ENCODE measurements around the gene PRKG2.
"Not testable (repeated sequence)": the region's sequence is repeated elsewhere in the genome, so short reads cannot be mapped to it uniquely, and the experiment has no call there.

The PRKG2 gene

DNA sequence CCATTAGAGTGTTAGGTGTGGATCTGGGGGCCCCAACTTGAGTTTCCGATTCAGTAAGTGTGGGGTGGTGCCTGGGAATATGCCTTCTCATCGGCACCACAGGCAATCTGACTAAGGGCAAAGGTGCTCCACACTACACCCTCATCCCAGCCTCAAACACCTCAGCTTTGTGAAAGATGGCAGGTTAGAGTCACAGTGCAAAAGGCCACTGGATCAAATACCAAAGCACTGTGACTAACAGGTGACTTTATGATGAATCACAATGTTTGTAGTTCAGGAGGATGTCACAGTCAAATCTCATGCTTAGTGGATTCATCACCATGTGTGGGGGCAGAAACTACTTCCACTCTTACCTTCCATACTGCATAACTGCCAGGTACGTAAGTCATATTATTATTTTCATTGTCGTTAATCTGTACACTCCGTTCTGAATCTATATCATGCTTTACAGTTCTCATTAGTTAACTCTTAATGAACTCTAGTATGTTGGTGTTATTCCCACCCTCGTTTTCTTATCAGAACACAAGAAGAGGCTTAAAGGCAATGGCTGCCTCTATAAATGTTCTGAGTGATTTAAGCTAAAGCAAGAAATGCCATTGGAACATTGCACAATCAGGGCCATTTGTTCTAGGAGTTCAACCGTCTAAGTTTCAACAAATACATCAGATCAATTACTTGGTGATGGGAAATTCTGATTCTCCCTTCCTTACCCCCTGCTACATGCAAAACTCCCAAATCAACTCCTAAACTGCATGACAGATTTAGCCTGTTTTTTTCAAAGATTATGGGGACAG, 50.2 kb downstream of the PRKG2 start:
- H3K36me3 ChIP-seq (ENCODE audit: insufficient read depth, low read length), result no peaks in the 10 kb centered on the region
- no peaks in the 10 kb centered on the region for H3K4me1 ChIP-seq (ENCODE audit: insufficient read depth, low read length)
- H2AFZ ChIP-seq (ENCODE audit: low read depth, low read length), result no peak overlapping the region
- no peaks in the 10 kb centered on the region for H3K27me3 ChIP-seq (ENCODE audit: insufficient read depth, low read length)
- no peak overlapping the region for H3K4me3 ChIP-seq (ENCODE audit: low read length)
- no peaks in the 10 kb centered on the region for H3K9me3 ChIP-seq (ENCODE audit: low read length)

DNA sequence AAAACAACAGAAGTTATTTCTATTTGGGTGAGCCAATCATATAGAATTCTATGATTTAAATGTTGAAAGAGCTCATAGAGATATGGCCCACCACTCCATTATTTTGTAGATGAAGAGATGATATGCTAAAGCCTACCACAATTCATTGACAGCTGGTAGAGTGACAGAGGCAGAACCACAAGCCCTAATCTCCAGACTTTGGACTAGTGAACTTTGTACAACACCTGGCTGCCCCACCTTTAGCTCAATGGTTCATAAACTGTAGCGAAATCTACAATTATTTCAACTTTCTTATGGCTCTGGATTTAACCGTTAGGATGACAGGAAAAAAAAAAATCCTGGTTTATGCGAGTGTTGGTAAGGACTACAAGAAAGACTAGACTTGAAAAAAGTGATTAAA, 50.9 kb downstream of the PRKG2 start:
- no peaks in the 10 kb centered on the region for H3K4me1 ChIP-seq (ENCODE audit: insufficient read depth, low read length)
- H2AFZ ChIP-seq (ENCODE audit: low read depth, low read length), result no peak overlapping the region
- no peaks in the 10 kb centered on the region for H3K36me3 ChIP-seq (ENCODE audit: insufficient read depth, low read length)
- H3K27me3 ChIP-seq (ENCODE audit: insufficient read depth, low read length), result no peaks in the 10 kb centered on the region
- no peak overlapping the region for H3K4me3 ChIP-seq (ENCODE audit: low read length)
- no peaks in the 10 kb centered on the region for H3K9me3 ChIP-seq (ENCODE audit: low read length)

DNA sequence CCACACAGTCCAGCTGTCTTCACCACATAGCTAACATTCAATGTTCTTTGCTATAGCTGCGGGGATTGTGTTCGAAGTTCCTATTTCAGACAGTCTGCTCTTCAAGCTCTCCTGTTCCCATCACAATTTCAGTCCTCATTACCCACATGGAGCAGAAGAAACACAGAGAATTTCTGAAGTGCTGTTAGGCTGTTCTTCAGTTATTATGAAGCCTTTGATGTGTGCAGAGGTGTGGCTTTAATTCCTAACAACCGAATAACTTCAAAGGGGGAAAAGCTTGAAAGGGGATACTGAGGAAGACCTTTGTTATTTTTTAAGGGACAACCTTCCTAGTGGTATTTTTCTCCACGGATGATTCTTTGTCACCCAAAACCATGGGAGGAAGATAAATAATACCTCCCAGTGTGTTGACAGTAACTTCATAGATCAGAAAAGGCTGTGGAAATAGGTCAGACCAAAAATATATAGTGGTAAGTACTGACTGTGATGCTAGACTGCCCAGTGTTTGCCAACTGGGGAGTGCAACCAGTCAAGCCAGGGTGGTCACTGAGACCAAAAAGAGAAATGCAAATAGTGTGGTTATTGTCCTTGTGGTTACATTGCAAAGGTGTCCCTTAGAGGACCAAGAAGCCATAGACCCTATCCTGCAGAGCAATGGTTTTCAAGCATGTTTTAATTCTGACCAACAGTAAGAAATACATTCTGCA, 52.1 kb downstream of the PRKG2 start:
- H2AFZ ChIP-seq (ENCODE audit: low read depth, low read length), result no peak overlapping the region
- no peaks in the 10 kb centered on the region for H3K4me1 ChIP-seq (ENCODE audit: insufficient read depth, low read length)
- H3K9me3 ChIP-seq (ENCODE audit: low read length), result no peaks in the 10 kb centered on the region
- no peaks in the 10 kb centered on the region for H3K27me3 ChIP-seq (ENCODE audit: insufficient read depth, low read length)
- H3K36me3 ChIP-seq (ENCODE audit: insufficient read depth, low read length), result no peaks in the 10 kb centered on the region
- H3K4me3 ChIP-seq (ENCODE audit: low read length), result no peak overlapping the region

DNA sequence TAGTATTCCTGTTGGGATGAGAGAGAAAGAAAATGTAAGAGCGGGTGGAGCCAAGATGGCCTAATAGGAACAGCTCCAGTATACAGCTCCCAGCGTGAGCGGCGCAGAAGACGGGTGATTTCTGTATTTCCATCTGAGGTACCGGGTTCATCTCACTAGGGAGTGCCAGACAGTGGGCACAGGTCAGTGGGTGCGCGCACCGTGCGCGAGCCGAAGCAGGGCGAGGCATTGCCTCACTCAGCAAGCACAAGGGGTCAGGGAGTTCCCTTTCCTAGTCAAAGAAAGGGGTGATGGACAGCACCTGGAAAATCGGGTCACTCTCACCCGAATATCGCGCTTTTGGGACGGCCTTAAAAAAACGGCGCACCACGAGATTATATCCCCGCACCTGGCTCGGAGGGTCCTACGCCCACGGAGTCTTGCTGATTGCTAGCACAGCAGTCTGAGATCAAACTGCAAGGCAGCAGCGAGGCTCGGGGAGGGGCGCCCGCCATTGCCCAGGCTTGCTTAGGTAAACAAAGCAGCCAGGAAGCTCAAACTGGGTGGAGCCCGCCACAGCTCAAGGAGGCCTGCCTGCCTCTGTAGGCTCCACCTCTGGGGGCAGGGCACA, 61.2 kb downstream of the PRKG2 start:
- not testable (repeated sequence) for H3K27me3 ChIP-seq (ENCODE audit: insufficient read depth, low read length); H3K4me1 ChIP-seq (ENCODE audit: insufficient read depth, low read length); H3K9me3 ChIP-seq (ENCODE audit: low read length); H2AFZ ChIP-seq (ENCODE audit: low read depth, low read length); H3K36me3 ChIP-seq (ENCODE audit: insufficient read depth, low read length)
- H3K4me3 ChIP-seq (ENCODE audit: low read length), result peak overlapping the region; percentile 37

DNA sequence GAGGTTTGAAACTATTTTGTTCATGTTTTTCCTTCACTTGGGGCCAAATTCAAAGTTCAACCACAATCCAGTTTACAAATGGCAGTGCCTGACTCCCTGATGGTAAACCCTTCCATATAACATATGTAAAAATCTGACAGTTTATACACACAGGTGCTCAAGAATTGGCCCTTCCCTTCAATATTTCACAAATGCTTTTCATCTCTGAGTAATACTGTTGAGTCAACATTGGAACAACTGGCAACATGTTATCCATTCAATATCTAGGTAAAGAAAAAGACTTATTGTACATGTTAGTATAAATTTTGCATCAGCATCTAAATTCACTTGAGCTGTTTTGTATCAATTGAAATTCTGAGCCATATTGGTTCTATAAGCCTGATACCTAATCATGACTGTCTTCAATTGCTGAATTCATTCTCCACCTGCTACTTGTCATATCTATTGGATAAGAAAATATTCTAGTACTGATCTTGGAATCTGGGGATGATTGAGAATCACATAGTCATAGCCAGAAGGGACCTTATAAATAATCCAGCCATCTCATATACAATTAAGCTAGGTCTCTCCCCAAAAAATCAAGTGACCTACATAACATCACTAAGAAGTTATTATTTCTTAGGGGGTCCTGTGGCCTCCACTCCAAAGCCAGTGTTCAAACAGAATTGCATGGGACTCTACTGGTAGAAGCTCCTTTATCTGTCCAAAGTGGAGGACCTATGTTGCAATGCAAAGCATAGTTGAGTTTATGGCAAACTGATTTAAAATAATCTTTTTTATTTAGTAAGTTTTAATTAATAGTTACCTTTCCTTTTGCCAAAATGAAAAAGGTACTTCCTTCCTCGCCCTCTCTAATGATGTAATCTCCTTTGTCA, 61.9 kb downstream of the PRKG2 start:
- Histone ChIP-seq H2AFZ (ENCODE audit: low read depth, low read length) (no peak overlapping the region), H3K36me3 (ENCODE audit: insufficient read depth, low read length) (no peaks in the 10 kb centered on the region), H3K4me1 (ENCODE audit: insufficient read depth, low read length) (no peaks in the 10 kb centered on the region), H3K4me3 (ENCODE audit: low read length) (peak overlapping the region; percentile 37), H3K9me3 (ENCODE audit: low read length) (no peaks in the 10 kb centered on the region), H3K27me3 (ENCODE audit: insufficient read depth, low read length) (no peaks in the 10 kb centered on the region)

DNA sequence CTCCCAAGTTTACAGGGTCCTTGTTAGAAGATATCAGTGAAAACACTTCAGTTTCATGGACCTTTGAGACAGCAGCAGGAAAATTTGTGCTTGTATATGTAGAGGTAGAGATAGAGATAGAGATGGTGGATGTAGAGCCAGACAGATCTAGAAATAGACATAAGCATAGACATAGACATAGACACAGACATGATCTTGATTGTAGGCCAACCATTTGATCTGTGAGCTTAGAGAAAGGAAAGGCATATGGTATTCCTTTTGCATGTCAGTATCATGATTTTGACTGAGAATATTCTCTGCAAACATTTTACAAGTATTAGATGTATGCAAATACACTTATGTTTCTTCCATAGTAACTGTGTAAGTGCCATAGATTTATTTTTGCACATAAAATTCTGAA, 65.0 kb downstream of the PRKG2 start:
- no peak overlapping the region for H2AFZ ChIP-seq (ENCODE audit: low read depth, low read length)
- no peaks in the 10 kb centered on the region for H3K36me3 ChIP-seq (ENCODE audit: insufficient read depth, low read length)
- no peak overlapping the region for H3K4me3 ChIP-seq (ENCODE audit: low read length)
- H3K4me1 ChIP-seq (ENCODE audit: insufficient read depth, low read length), result no peaks in the 10 kb centered on the region
- H3K27me3 ChIP-seq (ENCODE audit: insufficient read depth, low read length), result no peaks in the 10 kb centered on the region
- no peaks in the 10 kb centered on the region for H3K9me3 ChIP-seq (ENCODE audit: low read length)

DNA sequence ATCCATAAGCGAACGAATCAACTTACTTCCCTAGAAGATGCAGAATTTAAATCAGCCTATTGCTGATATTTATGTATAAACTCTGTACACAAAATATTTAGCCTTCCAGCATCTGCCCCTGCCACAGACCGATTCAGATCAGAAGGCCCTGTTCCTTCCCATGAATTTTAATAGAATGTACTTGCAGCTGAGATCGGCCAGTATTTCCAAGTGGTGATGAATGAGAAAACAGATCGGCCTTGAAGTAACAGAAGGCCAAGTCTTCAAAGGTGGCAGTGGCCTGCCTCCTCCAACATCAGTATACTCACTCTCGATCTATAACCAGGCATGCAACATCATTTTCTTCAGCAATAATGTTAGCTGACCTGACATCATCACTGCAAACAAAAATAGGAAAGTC, 66.4 kb downstream of the PRKG2 start:
- H2AFZ ChIP-seq (ENCODE audit: low read depth, low read length), result no peak overlapping the region
- no peaks in the 10 kb centered on the region for H3K27me3 ChIP-seq (ENCODE audit: insufficient read depth, low read length)
- H3K4me1 ChIP-seq (ENCODE audit: insufficient read depth, low read length), result no peaks in the 10 kb centered on the region
- H3K4me3 ChIP-seq (ENCODE audit: low read length), result no peak overlapping the region
- no peaks in the 10 kb centered on the region for H3K36me3 ChIP-seq (ENCODE audit: insufficient read depth, low read length)
- H3K9me3 ChIP-seq (ENCODE audit: low read length), result no peaks in the 10 kb centered on the region

DNA sequence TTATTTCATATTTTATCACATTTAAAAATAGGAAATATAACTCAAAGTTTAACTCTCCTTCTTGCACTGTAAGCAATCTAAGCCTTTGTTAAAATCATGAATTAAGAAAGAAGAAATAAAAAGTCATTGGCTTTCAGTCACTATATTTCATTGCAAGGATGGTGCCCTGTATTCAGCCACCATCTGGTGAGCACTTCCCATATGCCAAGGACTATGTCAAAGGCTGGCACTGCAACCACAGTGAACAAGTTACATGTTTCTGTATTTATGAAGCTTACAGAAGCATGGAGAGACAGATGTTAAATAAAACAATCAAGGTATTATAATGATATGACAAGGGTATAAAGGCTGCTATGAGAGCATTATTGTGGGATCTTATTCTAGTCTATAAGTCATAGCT, 68.6 kb downstream of the PRKG2 start:
- no peak overlapping the region for H3K4me3 ChIP-seq (ENCODE audit: low read length)
- H2AFZ ChIP-seq (ENCODE audit: low read depth, low read length), result no peak overlapping the region
- H3K4me1 ChIP-seq (ENCODE audit: insufficient read depth, low read length), result no peaks in the 10 kb centered on the region
- H3K9me3 ChIP-seq (ENCODE audit: low read length), result no peaks in the 10 kb centered on the region
- no peaks in the 10 kb centered on the region for H3K36me3 ChIP-seq (ENCODE audit: insufficient read depth, low read length)
- H3K27me3 ChIP-seq (ENCODE audit: insufficient read depth, low read length), result no peaks in the 10 kb centered on the region

DNA sequence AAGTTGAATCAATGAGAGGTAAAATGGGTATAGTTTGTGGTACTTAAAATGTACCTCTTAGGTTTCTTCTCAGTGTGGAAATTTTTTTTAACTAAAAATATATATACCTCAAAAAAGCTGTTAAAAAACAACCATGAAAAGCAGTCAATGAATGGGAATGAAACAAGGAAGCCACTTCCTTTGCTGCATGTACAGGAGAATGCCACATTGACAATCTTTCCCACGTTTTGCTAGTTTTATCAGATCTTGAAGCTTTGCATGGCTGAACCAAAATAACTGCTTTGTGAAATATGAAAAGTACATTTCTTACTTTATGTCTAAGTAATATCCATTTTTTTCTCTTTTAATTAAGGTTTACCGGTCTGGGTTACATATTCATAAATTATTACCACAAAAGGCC, 71.8 kb downstream of the PRKG2 start:
- Histone ChIP-seq H3K27me3 (ENCODE audit: insufficient read depth, low read length) (no peaks in the 10 kb centered on the region), H2AFZ (ENCODE audit: low read depth, low read length) (no peak overlapping the region), H3K36me3 (ENCODE audit: insufficient read depth, low read length) (no peaks in the 10 kb centered on the region), H3K9me3 (ENCODE audit: low read length) (no peaks in the 10 kb centered on the region), H3K4me1 (ENCODE audit: insufficient read depth, low read length) (no peaks in the 10 kb centered on the region), H3K4me3 (ENCODE audit: low read length) (no peak overlapping the region)

DNA sequence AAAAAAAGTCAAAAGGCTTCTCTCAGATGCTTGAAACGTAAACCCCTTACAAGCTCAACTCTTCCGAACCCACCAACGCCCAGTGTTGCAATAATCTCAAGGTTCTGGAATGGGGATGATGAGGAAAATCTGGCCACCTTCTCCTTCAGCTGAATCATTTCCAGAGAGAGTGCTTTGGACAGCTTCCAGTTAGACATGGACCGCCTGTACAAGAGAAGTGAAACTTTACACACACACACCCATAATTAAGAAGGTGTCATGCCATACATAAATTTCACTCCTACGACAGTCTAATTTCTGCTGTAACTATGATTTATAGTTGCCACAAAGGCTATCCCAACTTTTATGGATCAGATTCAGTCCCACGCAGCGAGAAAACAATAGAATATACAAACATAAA, 72.3 kb downstream of the PRKG2 start:
- Histone ChIP-seq H3K4me3 (ENCODE audit: low read length) (no peak overlapping the region), H3K9me3 (ENCODE audit: low read length) (no peaks in the 10 kb centered on the region)

DNA sequence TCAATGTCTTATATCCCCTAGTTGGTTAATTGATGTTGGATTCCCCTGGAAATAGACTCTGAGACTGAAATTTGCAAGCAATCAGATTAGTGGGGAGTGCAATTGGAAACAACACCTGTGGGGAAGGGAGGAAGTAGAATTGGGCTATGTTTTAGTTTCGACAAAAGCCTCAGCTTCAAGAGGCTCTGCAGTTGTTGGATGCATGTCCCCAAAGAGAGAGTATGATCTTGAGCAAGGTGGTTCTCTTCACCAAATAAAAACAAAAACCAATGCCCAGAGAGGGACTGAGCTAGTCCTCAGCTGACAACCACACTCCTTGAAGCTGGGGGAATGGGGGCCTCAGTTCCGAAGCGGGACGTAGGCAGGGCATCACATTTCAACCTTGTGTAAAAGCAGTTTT, 77.1 kb downstream of the PRKG2 start:
- Histone ChIP-seq H3K36me3 (ENCODE audit: insufficient read depth, low read length) (no peaks in the 10 kb centered on the region), H3K4me1 (ENCODE audit: insufficient read depth, low read length) (no peaks in the 10 kb centered on the region), H3K27me3 (ENCODE audit: insufficient read depth, low read length) (no peaks in the 10 kb centered on the region), H2AFZ (ENCODE audit: low read depth, low read length) (no peak overlapping the region), H3K9me3 (ENCODE audit: low read length) (no peaks in the 10 kb centered on the region), H3K4me3 (ENCODE audit: low read length) (no peak overlapping the region)

More for the DNA sequence above, 72.3 kb downstream of the PRKG2 start:
- Histone ChIP-seq H3K36me3 (ENCODE audit: insufficient read depth, low read length) (no peaks in the 10 kb centered on the region), H3K4me1 (ENCODE audit: insufficient read depth, low read length) (no peaks in the 10 kb centered on the region), H2AFZ (ENCODE audit: low read depth, low read length) (no peak overlapping the region), H3K27me3 (ENCODE audit: insufficient read depth, low read length) (no peaks in the 10 kb centered on the region)

DNA sequence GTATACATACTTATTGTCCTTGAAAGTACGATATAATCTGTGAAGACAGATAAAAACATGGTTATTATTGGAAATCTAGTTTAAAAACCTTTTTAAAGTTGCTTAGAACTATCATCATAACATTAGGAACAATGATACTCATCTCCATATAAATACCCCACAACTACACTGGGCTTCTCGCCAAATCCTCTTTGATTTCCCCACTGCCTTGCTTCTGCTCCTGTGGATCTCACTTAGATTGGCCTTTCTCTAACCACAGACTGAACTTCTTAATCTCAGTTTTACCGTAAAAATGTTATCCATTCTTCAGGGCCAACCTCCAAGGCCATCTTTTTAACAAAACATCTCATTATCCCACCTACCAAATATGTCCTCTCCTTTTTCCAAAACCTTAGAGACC, 77.6 kb downstream of the PRKG2 start:
- Histone ChIP-seq H3K9me3 (ENCODE audit: low read length) (no peaks in the 10 kb centered on the region), H3K36me3 (ENCODE audit: insufficient read depth, low read length) (no peaks in the 10 kb centered on the region), H3K4me1 (ENCODE audit: insufficient read depth, low read length) (no peaks in the 10 kb centered on the region), H2AFZ (ENCODE audit: low read depth, low read length) (no peak overlapping the region), H3K4me3 (ENCODE audit: low read length) (no peak overlapping the region), H3K27me3 (ENCODE audit: insufficient read depth, low read length) (no peaks in the 10 kb centered on the region)
